Gastroesophageal sphincter (tissue), 3 donors: ENCODE results near the gene IFT80.

Experiments
- POLR2A ChIP-seq, 2 donors: fragments of 450-650 bp; IDR thresholded peaks; one replicate each; pipeline ENCODE4 v1.6.1; 2017; ENCODE audit warnings: antibody characterized with exemption in 2 of 2, mild to moderate bottlenecking in 2 of 2, moderate library complexity in 1 of 2
- TF ChIP-seq, protein P1 (sequence below), 4 experiments: fragments of 200-600 bp in 2 of 4; fragments of 450-650 bp in 2 of 4; sonication (generic) in 1 of 4; IDR thresholded peaks; one replicate each; pipeline ENCODE4 v1.5.1; 2017 to 2019; ENCODE audit warnings: antibody characterized with exemption in 4 of 4, mild to moderate bottlenecking in 2 of 4, moderate library complexity in 2 of 4

DNA sequence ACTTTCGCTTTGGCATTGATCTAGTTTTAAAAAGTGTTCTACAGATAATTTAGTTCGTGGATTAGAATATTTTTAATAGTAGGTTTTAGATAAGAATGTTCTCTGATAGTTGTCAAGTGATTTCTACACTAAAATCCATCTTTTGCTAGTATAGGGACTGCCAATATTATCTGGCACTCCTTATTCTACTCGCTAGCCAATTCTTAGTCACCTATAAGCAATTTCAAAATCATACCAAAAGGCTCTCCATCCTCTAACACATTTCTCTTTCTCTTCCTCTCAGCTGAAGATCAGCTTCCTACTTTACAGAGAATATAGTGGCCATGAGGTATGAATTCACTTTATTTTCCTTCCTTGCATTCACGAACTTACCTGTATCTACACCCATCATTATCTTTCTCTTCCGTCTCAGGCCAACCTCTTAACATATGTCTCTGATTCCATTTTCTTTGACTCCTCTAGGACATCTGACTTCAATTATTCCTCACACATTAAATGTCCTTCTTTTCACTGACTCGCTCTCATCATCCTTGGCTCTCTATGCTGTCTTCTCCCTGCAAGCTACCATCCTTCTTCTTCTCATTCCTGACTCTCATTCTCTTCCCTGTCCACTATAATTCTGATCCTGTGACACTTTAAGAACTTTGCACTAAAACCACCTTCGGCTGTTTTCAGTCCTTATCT lies 138.3 kb downstream of the IFT80 start:
- no peak for TF ChIP-seq POLR2A (IDR thresholded peaks at IDR 0.05)
- TF ChIP-seq, protein P1, sequence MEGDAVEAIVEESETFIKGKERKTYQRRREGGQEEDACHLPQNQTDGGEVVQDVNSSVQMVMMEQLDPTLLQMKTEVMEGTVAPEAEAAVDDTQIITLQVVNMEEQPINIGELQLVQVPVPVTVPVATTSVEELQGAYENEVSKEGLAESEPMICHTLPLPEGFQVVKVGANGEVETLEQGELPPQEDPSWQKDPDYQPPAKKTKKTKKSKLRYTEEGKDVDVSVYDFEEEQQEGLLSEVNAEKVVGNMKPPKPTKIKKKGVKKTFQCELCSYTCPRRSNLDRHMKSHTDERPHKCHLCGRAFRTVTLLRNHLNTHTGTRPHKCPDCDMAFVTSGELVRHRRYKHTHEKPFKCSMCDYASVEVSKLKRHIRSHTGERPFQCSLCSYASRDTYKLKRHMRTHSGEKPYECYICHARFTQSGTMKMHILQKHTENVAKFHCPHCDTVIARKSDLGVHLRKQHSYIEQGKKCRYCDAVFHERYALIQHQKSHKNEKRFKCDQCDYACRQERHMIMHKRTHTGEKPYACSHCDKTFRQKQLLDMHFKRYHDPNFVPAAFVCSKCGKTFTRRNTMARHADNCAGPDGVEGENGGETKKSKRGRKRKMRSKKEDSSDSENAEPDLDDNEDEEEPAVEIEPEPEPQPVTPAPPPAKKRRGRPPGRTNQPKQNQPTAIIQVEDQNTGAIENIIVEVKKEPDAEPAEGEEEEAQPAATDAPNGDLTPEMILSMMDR (IDR thresholded peaks at IDR 0.05), result no peak
